Measurements from ENCODE around the gene MOG.

The MOG gene

DNA sequence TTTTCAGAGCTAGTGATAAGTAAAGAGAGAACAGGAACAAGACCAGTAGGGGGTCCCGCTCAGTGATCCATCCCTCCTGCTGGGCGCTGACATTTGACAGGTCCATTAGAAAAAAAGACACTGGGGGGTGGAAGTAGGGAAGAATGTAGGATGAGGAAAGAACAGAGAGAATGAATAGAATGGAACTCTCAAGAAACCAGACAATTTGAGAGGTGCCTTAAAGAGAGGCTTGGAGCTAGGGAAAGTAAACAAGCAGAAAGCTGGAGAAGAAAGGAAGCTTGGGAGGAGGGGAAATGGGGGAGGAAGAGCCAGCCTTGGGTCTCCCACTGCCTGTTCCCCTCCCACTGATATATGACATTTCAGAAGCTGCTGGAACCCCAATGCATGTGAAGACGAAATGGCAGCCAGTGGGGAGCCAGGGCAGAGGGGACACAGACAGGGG is 32.4 kb upstream of the MOG start:
- TF ChIP-seq, protein P1, sequence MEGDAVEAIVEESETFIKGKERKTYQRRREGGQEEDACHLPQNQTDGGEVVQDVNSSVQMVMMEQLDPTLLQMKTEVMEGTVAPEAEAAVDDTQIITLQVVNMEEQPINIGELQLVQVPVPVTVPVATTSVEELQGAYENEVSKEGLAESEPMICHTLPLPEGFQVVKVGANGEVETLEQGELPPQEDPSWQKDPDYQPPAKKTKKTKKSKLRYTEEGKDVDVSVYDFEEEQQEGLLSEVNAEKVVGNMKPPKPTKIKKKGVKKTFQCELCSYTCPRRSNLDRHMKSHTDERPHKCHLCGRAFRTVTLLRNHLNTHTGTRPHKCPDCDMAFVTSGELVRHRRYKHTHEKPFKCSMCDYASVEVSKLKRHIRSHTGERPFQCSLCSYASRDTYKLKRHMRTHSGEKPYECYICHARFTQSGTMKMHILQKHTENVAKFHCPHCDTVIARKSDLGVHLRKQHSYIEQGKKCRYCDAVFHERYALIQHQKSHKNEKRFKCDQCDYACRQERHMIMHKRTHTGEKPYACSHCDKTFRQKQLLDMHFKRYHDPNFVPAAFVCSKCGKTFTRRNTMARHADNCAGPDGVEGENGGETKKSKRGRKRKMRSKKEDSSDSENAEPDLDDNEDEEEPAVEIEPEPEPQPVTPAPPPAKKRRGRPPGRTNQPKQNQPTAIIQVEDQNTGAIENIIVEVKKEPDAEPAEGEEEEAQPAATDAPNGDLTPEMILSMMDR (IDR thresholded peaks at IDR 0.05) = no peak

DNA sequence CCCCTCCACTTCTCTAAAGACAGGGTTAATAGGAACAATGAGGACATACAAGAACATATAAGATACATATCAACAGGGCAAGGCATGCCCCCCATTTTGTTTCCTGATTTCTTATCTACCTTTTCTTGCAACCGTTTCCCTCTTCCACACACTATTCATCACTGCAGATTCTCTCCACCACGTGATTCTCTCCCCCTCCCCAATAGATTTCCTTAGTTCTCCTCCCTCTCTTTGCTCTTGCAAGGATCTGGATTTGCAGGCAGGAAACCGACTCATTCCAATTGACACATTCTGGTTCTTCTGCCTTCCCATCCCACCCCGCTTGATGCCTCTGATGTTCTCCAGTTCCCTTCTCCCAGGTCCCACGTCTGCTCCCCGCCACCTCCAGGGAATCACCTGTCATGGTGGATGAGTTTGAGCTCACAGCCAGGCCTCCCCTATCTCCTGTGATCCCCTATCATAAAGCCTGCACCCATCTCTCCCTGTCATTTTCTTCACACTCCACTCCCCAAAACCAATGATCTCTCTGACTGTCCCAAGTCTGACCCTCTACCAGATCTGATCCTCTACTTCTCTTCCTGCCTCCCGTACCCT is 31.5 kb upstream of the MOG start:
- TF ChIP-seq, protein P1 (IDR thresholded peaks at IDR 0.05) = no peak

DNA sequence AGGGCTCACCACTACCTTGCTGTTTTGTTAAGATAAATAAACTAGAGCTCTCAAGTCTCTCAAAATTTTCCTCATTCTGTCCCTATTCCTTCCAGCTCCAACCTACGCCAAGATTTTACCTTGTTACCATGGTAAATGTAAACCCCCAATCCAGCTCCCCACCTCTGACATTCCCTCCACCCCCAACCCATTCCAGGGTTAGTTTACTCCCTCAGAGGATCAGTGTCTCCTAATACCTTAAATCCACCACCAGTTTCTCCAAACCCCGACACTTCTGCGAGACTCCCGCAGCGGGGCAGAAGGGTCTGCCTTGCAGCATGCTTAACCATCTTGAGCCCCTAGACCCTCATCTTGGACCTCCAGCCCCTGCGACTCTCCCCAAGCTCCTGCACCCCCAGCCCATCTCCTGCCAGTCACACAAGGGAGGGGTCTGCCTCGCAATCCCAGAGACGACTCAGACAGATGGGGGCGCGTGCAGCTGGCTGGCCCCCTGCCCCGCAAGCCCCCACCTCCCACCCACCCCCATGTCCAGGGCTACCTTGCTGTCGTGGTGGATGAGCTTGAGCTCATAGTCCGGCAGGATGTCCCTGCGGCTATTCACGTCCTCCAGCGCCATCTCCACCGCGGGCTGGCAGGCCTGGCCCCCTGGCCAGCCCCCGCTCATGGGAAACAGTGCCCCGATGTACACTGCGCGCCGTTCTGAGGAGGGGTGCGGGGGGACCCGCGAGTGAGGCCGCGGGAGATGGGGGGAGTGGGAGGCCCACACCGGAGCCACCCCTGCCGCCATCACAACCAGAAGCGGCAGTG is 29.7 kb upstream of the MOG start:
- TF ChIP-seq, protein P1 (IDR thresholded peaks at IDR 0.05) = no peak

DNA sequence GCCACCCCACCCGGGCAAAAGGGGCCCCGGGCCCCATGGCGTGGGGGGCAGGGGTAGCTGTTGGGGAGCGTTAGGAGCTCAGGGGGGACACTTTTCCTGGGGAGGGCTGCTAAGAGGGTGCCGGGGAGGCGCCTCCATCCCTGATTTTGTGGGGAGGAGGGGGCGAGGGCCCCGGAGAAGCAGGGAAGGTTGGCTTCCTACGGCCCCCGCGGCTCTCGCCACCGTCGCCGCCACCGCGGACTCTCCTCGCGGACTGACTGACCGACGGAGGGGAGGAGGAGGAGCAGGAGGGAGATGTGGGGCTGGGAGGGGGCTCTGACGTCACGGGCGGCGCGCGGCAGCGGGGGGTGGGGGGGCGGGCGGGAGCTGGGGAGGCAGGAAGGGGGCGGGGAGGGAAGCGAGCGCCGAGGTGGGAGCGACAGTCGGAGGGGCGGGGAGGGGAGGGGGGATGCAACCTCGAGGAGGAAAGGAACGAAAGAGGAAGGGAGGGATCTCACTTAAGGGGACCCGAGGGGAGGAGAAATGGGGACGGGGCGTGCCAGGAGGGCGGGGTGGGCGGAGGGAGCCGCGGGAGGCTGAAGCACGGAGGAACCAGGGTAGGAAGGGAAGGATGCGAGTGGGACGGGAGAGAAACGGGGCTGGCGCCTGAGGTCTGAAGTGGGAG is 29.0 kb upstream of the MOG start:
- TF ChIP-seq, protein P1 (IDR thresholded peaks at IDR 0.05) = no peak

DNA sequence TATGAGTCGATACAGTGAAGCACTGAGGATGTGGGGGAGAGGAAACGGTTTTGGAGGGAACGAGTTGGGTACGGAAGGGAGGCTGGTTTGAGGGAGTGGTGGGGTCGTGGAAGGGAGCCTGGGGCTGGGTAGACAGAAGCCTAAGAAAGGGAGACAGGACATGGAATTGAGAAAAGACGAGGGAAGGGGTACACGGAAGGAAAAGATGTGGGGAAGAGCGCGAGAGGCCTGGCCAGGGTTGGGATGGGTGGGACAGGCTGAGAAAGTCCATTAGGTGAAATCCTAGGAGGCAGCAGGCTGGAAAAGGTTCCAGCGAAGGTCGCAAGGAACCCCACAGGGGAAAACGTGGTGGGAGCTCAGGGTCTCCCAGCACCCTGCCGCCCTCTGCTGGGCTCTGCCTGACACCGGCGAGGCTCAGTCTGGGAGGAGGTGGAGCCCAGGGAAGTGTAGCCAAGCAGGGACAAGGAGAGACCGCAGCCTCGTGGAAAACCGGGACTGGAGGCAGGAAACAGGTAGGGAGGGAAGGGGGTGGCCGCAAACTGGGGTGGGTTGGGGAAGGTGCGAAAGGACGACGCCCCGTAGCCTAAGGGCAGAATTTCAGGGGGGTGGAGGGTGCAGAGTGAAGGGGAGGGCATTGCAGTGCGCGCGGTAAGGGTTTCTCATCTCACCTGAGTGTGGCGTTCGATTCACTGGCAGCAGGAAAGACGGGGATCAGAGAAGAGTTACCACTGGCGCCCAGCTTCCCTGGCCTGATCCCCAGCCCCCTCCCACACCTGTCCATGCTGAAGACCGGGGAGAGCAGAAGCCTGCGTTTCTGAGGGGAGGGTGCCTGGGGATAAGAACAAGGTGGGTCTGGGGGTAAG is 28.2 kb upstream of the MOG start:
- TF ChIP-seq, protein P1 (IDR thresholded peaks at IDR 0.05) = peak; percentile 75

DNA sequence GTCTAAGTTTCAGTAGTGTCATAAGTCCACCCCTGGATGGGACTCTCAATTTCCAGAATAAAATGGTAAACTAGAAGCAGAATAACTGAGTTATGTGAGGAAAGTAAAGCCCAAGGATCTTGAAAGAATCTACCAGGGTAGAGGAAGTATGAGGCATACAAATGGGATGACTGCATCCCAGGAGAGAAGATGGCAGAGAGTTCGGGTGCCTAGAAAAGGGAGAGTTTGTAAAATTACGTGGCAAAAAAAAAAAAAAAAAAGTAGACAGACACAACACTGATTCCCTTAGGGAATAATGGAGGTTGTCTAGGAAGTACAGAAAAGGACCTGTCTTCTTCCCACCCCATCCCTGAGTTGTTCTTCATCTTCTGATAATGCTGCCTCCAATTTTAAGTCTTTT is 27.3 kb upstream of the MOG start:
- TF ChIP-seq, protein P1 (IDR thresholded peaks at IDR 0.05) = no peak

DNA sequence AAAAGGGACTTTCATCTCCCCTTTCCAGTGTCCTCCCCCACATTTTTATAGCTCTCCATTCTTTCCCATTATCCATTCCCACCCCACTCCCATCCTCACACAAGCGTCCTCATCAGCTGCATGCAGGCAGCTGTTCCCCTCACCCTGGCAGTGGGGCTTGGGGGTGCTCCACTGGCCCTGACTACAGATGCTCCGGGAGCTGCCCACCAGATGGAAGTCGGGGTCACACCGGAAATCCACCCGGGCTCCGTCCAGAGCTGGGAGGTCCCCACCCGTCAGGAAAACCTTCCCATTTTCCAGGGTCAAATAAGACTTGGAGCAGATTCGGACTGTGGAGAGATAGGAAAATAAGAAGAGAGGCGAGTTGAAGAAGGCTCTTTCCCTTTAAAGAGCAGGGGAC is 26.6 kb upstream of the MOG start:
- TF ChIP-seq, protein P1 (IDR thresholded peaks at IDR 0.05) = no peak

All from LNCAP (cell line).